CD4-positive, alpha-beta memory T cell (primary cell): ENCODE measurements around the gene TRAIP. TPM values are rescaled to one million over a fixed set of nuclear protein-coding genes. Genes with fewer than 3 reads are reported as not detected.
A peak's percentile ranks its signal among the peaks of the same experiment; 100 is the strongest.
"Not testable (repeated sequence)": the region's sequence is repeated elsewhere in the genome, so short reads cannot be mapped to it uniquely, and the experiment has no call there.

Experiments
- CTCF ChIA-PET: fragments of 350-600 bp; sonication (Branson Sonifier 250); formaldehyde crosslinking; loops from one replicate; lab custom pipeline; 2021; ENCODE audit warnings: inconsistent platforms; ENCODE audit not compliant: partially characterized antibody; lab: Charles Lee
- POLR2A ChIA-PET: fragments of 350-600 bp; sonication (Branson Sonifier 250); formaldehyde crosslinking; loops from one replicate; lab custom pipeline; 2021; ENCODE audit not compliant: partially characterized antibody; lab: Charles Lee
- DNase-seq, 5 donors: peaks; one replicate each; pipeline versions ENCODE4 v3.0.0 to v3.0.0-alpha.2; 2020 to 2022; ENCODE audit warnings: mixed read lengths in 1 of 5
- H3K27ac ChIP-seq: one replicate; pipeline ENCODE4 v1.7.0; 2013; ENCODE audit warnings: low read depth, low read length
- H3K27me3 ChIP-seq: 2 replicates; pipeline ENCODE4 v1.7.0; 2013; ENCODE audit warnings: mild to moderate bottlenecking, low read length, moderate library complexity; ENCODE audit not compliant: insufficient read depth
- H3K36me3 ChIP-seq: 2 replicates; pipeline ENCODE4 v1.7.0; 2013; ENCODE audit warnings: mild to moderate bottlenecking, low read length, moderate library complexity; ENCODE audit not compliant: insufficient read depth
- H3K4me1 ChIP-seq: 2 replicates; pipeline ENCODE4 v1.7.0; 2013; ENCODE audit warnings: mild to moderate bottlenecking, low read length, moderate library complexity; ENCODE audit not compliant: insufficient read depth
- H3K4me3 ChIP-seq, 2 donors: one replicate each; pipeline ENCODE4 v1.7.0; 2013; ENCODE audit warnings: low read length in 2 of 2, mild to moderate bottlenecking in 1 of 2
- H3K9me3 ChIP-seq, 2 donors: one replicate each; pipeline ENCODE4 v1.7.0; 2013; ENCODE audit warnings: low read length in 2 of 2, control low read depth in 1 of 2; ENCODE audit not compliant: control insufficient read depth in 1 of 2
- H3K27ac Mint-ChIP-seq, 7 donors: one replicate each; pipeline ENCODE4 v1.8.0; 2020 to 2021; ENCODE audit warnings: mixed read lengths in 7 of 7, mild to moderate bottlenecking in 6 of 7, inconsistent platforms in 3 of 7, moderate library complexity in 3 of 7
- H3K27me3 Mint-ChIP-seq, 2 donors: one replicate each; pipeline ENCODE4 v1.8.0; 2020 to 2021; ENCODE audit warnings: mixed read lengths in 2 of 2
- H3K36me3 Mint-ChIP-seq, 2 donors: one replicate each; pipeline ENCODE4 v1.8.0; 2020 to 2021; ENCODE audit warnings: mixed read lengths in 2 of 2, inconsistent platforms in 1 of 2, mild to moderate bottlenecking in 1 of 2
- H3K4me1 Mint-ChIP-seq, 4 donors: one replicate each; pipeline ENCODE4 v1.8.0; 2020 to 2021; ENCODE audit warnings: mixed read lengths in 4 of 4, mild to moderate bottlenecking in 1 of 4
- H3K4me3 Mint-ChIP-seq, 8 donors: one replicate each; pipeline ENCODE4 v1.8.0; 2020 to 2021; ENCODE audit warnings: mixed read lengths in 8 of 8, mild to moderate bottlenecking in 7 of 8, moderate library complexity in 6 of 8, inconsistent platforms in 3 of 8
- H3K9me3 Mint-ChIP-seq, 8 donors: one replicate each; pipeline ENCODE4 v1.8.0; 2020 to 2021; ENCODE audit warnings: mixed read lengths in 8 of 8, mild to moderate bottlenecking in 5 of 8, inconsistent platforms in 3 of 8, moderate library complexity in 1 of 8
- intact Hi-C: fragments of 100-400 bp; cut with micrococcal nuclease; formaldehyde crosslinking; loops from one replicate; pipeline ENCODE4 v1.15.1; 2023
- polyA plus RNA-seq, 2 donors: library from polyadenylated mRNA; unstranded; fragments of 300-500 nt; fragmentation: Illumina TruSeq; gene quantifications; one replicate each; pipeline ENCODE4 v1.2.3, GENCODE V29; 2021
- total RNA-seq, 2 experiments: library from RNA; stranded (reverse); gene quantifications; one replicate each; pipeline ENCODE4 v1.2.3, GENCODE V29; 2021

Gene TRAIP
- total and polyA plus RNA-seq, 4 experiments from 2014 or later, result 1.0 to 6.7 (median 3.2) TPM

GRCh38 chr3:49831341-49831740 is 25.0 kb downstream of the TRAIP start:
- no peaks in the 10 kb centered on the region for H3K27me3 Mint-ChIP-seq
- no peaks in the 10 kb centered on the region for H3K4me1 Mint-ChIP-seq
- H3K27me3 ChIP-seq, result no peaks in the 10 kb centered on the region
- no peaks in the 10 kb centered on the region for H3K36me3 ChIP-seq
- peaks cover 0 to 2% (median 0%) of the 10 kb centered on the region in 8 donors for H3K9me3 Mint-ChIP-seq
- peaks cover 0 to 2% of the 10 kb centered on the region in 2 donors for H3K36me3 Mint-ChIP-seq
- CTCF ChIA-PET, result interaction anchor here (0.9 to 15.0 kb wide), 2 partner anchors 10 to 29 kb away, joined by 3 to 310 read pairs; partner anchors contain the start of genes CDHR4 and INKA1
- H3K9me3 ChIP-seq, result no peaks in the 10 kb centered on the region
- POLR2A ChIA-PET, result interaction anchor here (1.1 kb wide), 1 partner anchor 45 kb away, joined by 4 read pairs; the partner anchor contains the start of gene IP6K1
- H3K27ac ChIP-seq, result no peak overlapping the region
- H3K4me1 ChIP-seq, result no peaks in the 10 kb centered on the region
- intact Hi-C loops, result no loop called here
- H3K4me3 ChIP-seq, result no peak overlapping the region
- no peak for DNase-seq
- H3K27ac Mint-ChIP-seq, result no peak overlapping the region
- no peak overlapping the region for H3K4me3 Mint-ChIP-seq

- Mint-ChIP-seq H3K36me3 (peaks cover 0 to 2% of the 10 kb centered on the region in 2 donors), H3K27ac (no peak overlapping the region), H3K4me3 (no peak overlapping the region), H3K9me3 (peaks cover 0 to 2% (median 0%) of the 10 kb centered on the region in 8 donors), H3K27me3 (no peaks in the 10 kb centered on the region), H3K4me1 (no peaks in the 10 kb centered on the region)
- Histone ChIP-seq H3K27me3 (no peaks in the 10 kb centered on the region), H3K4me1 (no peaks in the 10 kb centered on the region), H3K36me3 (no peaks in the 10 kb centered on the region), H3K27ac (no peak overlapping the region), H3K4me3 (no peak overlapping the region), H3K9me3 (no peaks in the 10 kb centered on the region)
- intact Hi-C loops, result no loop called here
- ChIA-PET POLR2A (interaction anchor here (1.3 to 1.4 kb wide), 2 partner anchors 12 to 21 kb away, joined by 3 read pairs; partner anchors contain the start of gene UBA7), CTCF (interaction anchor here (0.9 to 2.5 kb wide), 4 partner anchors 12 to 23 kb away, joined by 3 to 7 read pairs (median 4); partner anchors contain the start of gene INKA1)
- DNase-seq, result no peak
These were observed 30.3 kb downstream of the TRAIP start for GRCh38 chr3:49826016-49826415.

- H3K27ac ChIP-seq, CTCF ChIA-PET, H3K4me1 ChIP-seq, H3K27me3 ChIP-seq, H3K4me3 ChIP-seq, H3K4me1 Mint-ChIP-seq, H3K9me3 Mint-ChIP-seq, H3K9me3 ChIP-seq, H3K27me3 Mint-ChIP-seq, H3K4me3 Mint-ChIP-seq, intact Hi-C loops, H3K36me3 ChIP-seq, DNase-seq, H3K36me3 Mint-ChIP-seq: not testable (repeated sequence)
- POLR2A ChIA-PET, result interaction anchor here (1.5 kb wide), 1 partner anchor 10 kb away, joined by 4 read pairs; the partner anchor contains the start of gene UBA7
- H3K27ac Mint-ChIP-seq, result peak overlapping the region in 1 of 7 donors; percentile 63
These were observed 33.2 kb downstream of the TRAIP start for GRCh38 chr3:49823131-49823530.

GRCh38 chr3:49813497-49814174 is 42.7 kb downstream of the TRAIP start, which contains the start of gene UBA7:
Gene UBA7, minus strand, starts transcription at chr3:49813953. Its CDS starts 166 bp downstream, at chr3:49813787.
- DNase-seq, result peak in 4 of 5 donors; percentile 43 to 56 (median 49)
- H3K27ac ChIP-seq, result peak within 1 kb of the TSS; percentile 79
- H3K27me3 Mint-ChIP-seq, result no peaks in the 10 kb centered on the region
- H3K36me3 Mint-ChIP-seq, result peaks cover 20 to 44% of the 10 kb centered on the region in 2 donors
- no peaks in the 10 kb centered on the region for H3K27me3 ChIP-seq
- no peaks in the 10 kb centered on the region for H3K9me3 ChIP-seq
- H3K27ac Mint-ChIP-seq, result peak within 1 kb of the TSS; percentile 93 to 98 (median 96)
- ChIA-PET POLR2A (interaction anchor here (0.7 to 5.0 kb wide), 12 partner anchors 10 to 792 kb away, joined by 3 to 87 read pairs (median 4); partner anchors contain the start of genes INKA1, IP6K1, NDUFAF3 and RBM5), CTCF (interaction anchor here (0.5 to 6.2 kb wide), 10 partner anchors 8 to 1990 kb away, joined by 3 to 47 read pairs (median 4); partner anchors contain the start of genes CDHR4 and INKA1)
- peak within 1 kb of the TSS; percentile 60 to 82 for H3K4me3 ChIP-seq
- H3K4me1 Mint-ChIP-seq, result peaks cover 14 to 44% (median 27%) of the 10 kb centered on the region in 4 donors
- peaks cover 38% of the 10 kb centered on the region for H3K36me3 ChIP-seq
- intact Hi-C loops, result loop anchor here (1.0 kb wide), 1 partner anchor 10 kb away; the partner anchor contains the start of gene INKA1
- H3K4me1 ChIP-seq, result peaks cover 30% of the 10 kb centered on the region
- no peaks in the 10 kb centered on the region for H3K9me3 Mint-ChIP-seq
- peak within 1 kb of the TSS; percentile 94 to 99 (median 97) for H3K4me3 Mint-ChIP-seq

GRCh38 chr3:49812916-49813496 is 43.4 kb downstream of the TRAIP start:
- DNase-seq, result no peak
- Mint-ChIP-seq H3K4me1 (peaks cover 14 to 51% (median 30%) of the 10 kb centered on the region in 4 donors), H3K4me3 (peak overlapping the region; percentile 94 to 99 (median 97)), H3K9me3 (no peaks in the 10 kb centered on the region), H3K27me3 (no peaks in the 10 kb centered on the region), H3K36me3 (peaks cover 20 to 49% of the 10 kb centered on the region in 2 donors), H3K27ac (peak overlapping the region; percentile 93 to 98 (median 96))
- Histone ChIP-seq H3K27me3 (no peaks in the 10 kb centered on the region), H3K27ac (peak overlapping the region; percentile 79), H3K36me3 (peaks cover 39% of the 10 kb centered on the region), H3K9me3 (no peaks in the 10 kb centered on the region), H3K4me3 (peak overlapping the region; percentile 60 to 82), H3K4me1 (peaks cover 32% of the 10 kb centered on the region)
- ChIA-PET POLR2A (interaction anchor here (0.7 to 5.0 kb wide), 12 partner anchors 9 to 792 kb away, joined by 3 to 87 read pairs (median 4); partner anchors contain the start of genes INKA1, IP6K1, NDUFAF3 and RBM5), CTCF (interaction anchor here (0.5 to 6.2 kb wide), 9 partner anchors 8 to 1990 kb away, joined by 3 to 47 read pairs (median 4); partner anchors contain the start of genes CDHR4 and INKA1)
- intact Hi-C loops, result loop anchor here (1.0 kb wide), 1 partner anchor 10 kb away; the partner anchor contains the start of gene INKA1

GRCh38 chr3:49807431-49808114 is 48.8 kb downstream of the TRAIP start:
- H3K27ac Mint-ChIP-seq, result peak overlapping the region in 5 of 7 donors; percentile 15 to 75 (median 63)
- Histone ChIP-seq H3K4me1 (peaks cover 45% of the 10 kb centered on the region), H3K9me3 (no peaks in the 10 kb centered on the region), H3K4me3 (no peak overlapping the region), H3K27ac (no peak overlapping the region), H3K36me3 (peaks cover 39% of the 10 kb centered on the region), H3K27me3 (no peaks in the 10 kb centered on the region)
- peaks cover 0 to 2% of the 10 kb centered on the region in 2 donors for H3K27me3 Mint-ChIP-seq
- H3K36me3 Mint-ChIP-seq, result peaks cover 22 to 46% of the 10 kb centered on the region in 2 donors
- H3K9me3 Mint-ChIP-seq, result no peaks in the 10 kb centered on the region
- DNase-seq, result no peak
- intact Hi-C loops, result no loop called here
- CTCF ChIA-PET, result interaction anchor here (14.9 kb wide), 1 partner anchor 31 kb away, joined by 310 read pairs; no protein-coding TSS in a partner anchor
- peak overlapping the region in 2 of 8 donors; percentile 36 to 39 for H3K4me3 Mint-ChIP-seq
- POLR2A ChIA-PET, result interaction anchor here (1.8 to 8.8 kb wide), 2 partner anchors 20 to 31 kb away, joined by 4 to 121 read pairs; no protein-coding TSS in a partner anchor
- H3K4me1 Mint-ChIP-seq, result peaks cover 19 to 74% (median 43%) of the 10 kb centered on the region in 4 donors
